ENCODE results near the gene FAM83C. TPM values are rescaled to one million over a fixed set of nuclear protein-coding genes. Genes with fewer than 3 reads are reported as not detected.
"Not testable (repeated sequence)": the region's sequence is repeated elsewhere in the genome, so short reads cannot be mapped to it uniquely, and the experiment has no call there.

The FAM83C gene
- total RNA-seq, 1 donor from 2014 or later = not detected

DNA sequence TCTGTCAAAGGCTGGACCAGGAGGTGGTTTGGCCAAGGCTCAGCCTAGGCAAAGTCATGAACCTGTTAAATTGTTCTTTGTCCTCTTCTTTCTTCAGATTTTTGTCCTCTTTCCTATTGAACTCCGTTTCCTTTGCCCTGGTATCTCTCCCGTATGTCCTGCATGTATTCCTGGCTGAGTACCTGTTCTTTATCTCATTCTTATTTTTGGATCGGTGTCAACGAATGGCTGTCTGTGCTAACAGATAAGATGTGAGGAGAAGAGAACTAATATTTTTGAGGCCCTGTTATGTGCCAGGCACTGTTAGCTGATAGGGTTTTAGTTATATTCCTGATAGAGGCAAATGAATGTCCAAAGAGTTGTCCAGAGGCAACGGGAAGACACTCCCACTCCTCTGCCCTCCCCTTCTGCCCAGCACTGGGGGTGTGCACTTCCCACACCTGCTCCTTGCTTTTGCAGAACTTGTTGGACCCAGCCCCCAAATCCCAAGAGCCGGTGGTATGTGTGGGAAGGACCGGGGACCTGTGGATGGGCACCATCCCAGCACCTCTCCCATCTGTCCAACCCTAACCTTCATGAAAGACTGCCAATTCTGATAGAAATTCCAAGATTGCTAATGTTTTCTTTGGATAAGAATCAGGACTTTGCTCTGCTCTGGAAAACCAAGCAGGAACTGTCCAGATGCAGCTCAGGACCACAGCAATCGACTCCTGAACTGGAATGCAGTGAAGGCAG lies 34.9 kb downstream of the FAM83C start:
- H3K4me1 ChIP-seq (ENCODE audit: control insufficient read depth in 3 of 3, insufficient read depth in 3 of 3, low read length in 3 of 3) = no peaks in the 10 kb centered on the region
- no peaks in the 10 kb centered on the region for H3K27me3 ChIP-seq (ENCODE audit: control insufficient read depth in 3 of 3, insufficient read depth in 3 of 3, low read length in 3 of 3)
- no peaks in the 10 kb centered on the region for H3K9me3 ChIP-seq (ENCODE audit: control insufficient read depth in 3 of 3, low read length in 3 of 3)
- H3K9ac ChIP-seq (ENCODE audit: low read depth in 1 of 3, low read length in 3 of 3) = no peak overlapping the region
- H3K36me3 ChIP-seq (ENCODE audit: control insufficient read depth in 3 of 3, insufficient read depth in 3 of 3, low read length in 3 of 3) = peaks cover 0 to 3% (median 2%) of the 10 kb centered on the region in 3 donors
- H3K27ac ChIP-seq (ENCODE audit: low read depth, low read length) = no peak overlapping the region
- no peak overlapping the region for H3K4me3 ChIP-seq (ENCODE audit: low read length in 3 of 3)

DNA sequence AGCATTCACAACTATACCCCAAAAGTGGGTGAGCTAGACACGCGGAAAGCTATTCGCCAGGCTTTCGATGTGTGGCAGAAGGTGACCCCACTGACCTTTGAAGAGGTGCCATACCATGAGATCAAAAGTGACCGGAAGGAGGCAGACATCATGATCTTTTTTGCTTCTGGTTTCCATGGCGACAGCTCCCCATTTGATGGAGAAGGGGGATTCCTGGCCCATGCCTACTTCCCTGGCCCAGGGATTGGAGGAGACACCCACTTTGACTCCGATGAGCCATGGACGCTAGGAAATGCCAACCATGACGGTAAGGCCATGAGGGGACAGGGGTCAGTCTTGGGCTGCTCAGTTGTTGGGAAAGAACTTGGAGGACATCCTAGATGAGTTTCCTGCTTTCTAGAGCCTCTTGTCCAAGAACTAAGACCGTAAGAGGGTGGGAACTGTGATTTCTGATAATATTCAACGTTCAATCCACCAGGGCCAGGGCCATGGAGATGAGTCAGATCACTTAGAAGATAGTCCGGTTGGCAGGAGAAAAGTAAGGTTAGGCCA lies 37.7 kb downstream of the FAM83C start:
- Histone ChIP-seq H3K9ac (ENCODE audit: low read depth in 1 of 3, low read length in 3 of 3) (no peak overlapping the region), H3K36me3 (ENCODE audit: control insufficient read depth in 3 of 3, insufficient read depth in 3 of 3, low read length in 3 of 3) (peaks cover 0 to 3% (median 2%) of the 10 kb centered on the region in 3 donors), H3K9me3 (ENCODE audit: control insufficient read depth in 3 of 3, low read length in 3 of 3) (no peaks in the 10 kb centered on the region), H3K4me1 (ENCODE audit: control insufficient read depth in 3 of 3, insufficient read depth in 3 of 3, low read length in 3 of 3) (no peaks in the 10 kb centered on the region), H3K27ac (ENCODE audit: low read depth, low read length) (no peak overlapping the region), H3K4me3 (ENCODE audit: low read length in 3 of 3) (no peak overlapping the region), H3K27me3 (ENCODE audit: control insufficient read depth in 3 of 3, insufficient read depth in 3 of 3, low read length in 3 of 3) (no peaks in the 10 kb centered on the region)

GRCh38 chr20:35253010-35253409 lies 39.2 kb downstream of the FAM83C start:
- H3K9me3 ChIP-seq (ENCODE audit: control insufficient read depth in 3 of 3, low read length in 3 of 3) = no peaks in the 10 kb centered on the region
- no peak overlapping the region for H3K27ac ChIP-seq (ENCODE audit: low read depth, low read length)
- H3K4me1 ChIP-seq (ENCODE audit: control insufficient read depth in 3 of 3, insufficient read depth in 3 of 3, low read length in 3 of 3) = no peaks in the 10 kb centered on the region
- H3K9ac ChIP-seq (ENCODE audit: low read depth in 1 of 3, low read length in 3 of 3) = no peak overlapping the region
- peaks cover 0 to 3% (median 0%) of the 10 kb centered on the region in 3 donors for H3K36me3 ChIP-seq (ENCODE audit: control insufficient read depth in 3 of 3, insufficient read depth in 3 of 3, low read length in 3 of 3)
- H3K4me3 ChIP-seq (ENCODE audit: low read length in 3 of 3) = no peak overlapping the region
- H3K27me3 ChIP-seq (ENCODE audit: control insufficient read depth in 3 of 3, insufficient read depth in 3 of 3, low read length in 3 of 3) = no peaks in the 10 kb centered on the region

GRCh38 chr20:35252598-35252997 lies 39.6 kb downstream of the FAM83C start:
- not testable (repeated sequence) for H3K27ac ChIP-seq (ENCODE audit: low read depth, low read length); H3K4me3 ChIP-seq (ENCODE audit: low read length in 3 of 3); H3K9ac ChIP-seq (ENCODE audit: low read depth in 1 of 3, low read length in 3 of 3); H3K27me3 ChIP-seq (ENCODE audit: control insufficient read depth in 3 of 3, insufficient read depth in 3 of 3, low read length in 3 of 3); H3K36me3 ChIP-seq (ENCODE audit: control insufficient read depth in 3 of 3, insufficient read depth in 3 of 3, low read length in 3 of 3); H3K9me3 ChIP-seq (ENCODE audit: control insufficient read depth in 3 of 3, low read length in 3 of 3); H3K4me1 ChIP-seq (ENCODE audit: control insufficient read depth in 3 of 3, insufficient read depth in 3 of 3, low read length in 3 of 3)

GRCh38 chr20:35252037-35252461 lies 40.2 kb downstream of the FAM83C start:
- Histone ChIP-seq H3K27me3 (ENCODE audit: control insufficient read depth in 3 of 3, insufficient read depth in 3 of 3, low read length in 3 of 3) (no peaks in the 10 kb centered on the region), H3K36me3 (ENCODE audit: control insufficient read depth in 3 of 3, insufficient read depth in 3 of 3, low read length in 3 of 3) (peaks cover 0 to 3% (median 0%) of the 10 kb centered on the region in 3 donors), H3K27ac (ENCODE audit: low read depth, low read length) (no peak overlapping the region), H3K4me3 (ENCODE audit: low read length in 3 of 3) (no peak overlapping the region), H3K9me3 (ENCODE audit: control insufficient read depth in 3 of 3, low read length in 3 of 3) (no peaks in the 10 kb centered on the region), H3K9ac (ENCODE audit: low read depth in 1 of 3, low read length in 3 of 3) (no peak overlapping the region), H3K4me1 (ENCODE audit: control insufficient read depth in 3 of 3, insufficient read depth in 3 of 3, low read length in 3 of 3) (no peaks in the 10 kb centered on the region)

DNA sequence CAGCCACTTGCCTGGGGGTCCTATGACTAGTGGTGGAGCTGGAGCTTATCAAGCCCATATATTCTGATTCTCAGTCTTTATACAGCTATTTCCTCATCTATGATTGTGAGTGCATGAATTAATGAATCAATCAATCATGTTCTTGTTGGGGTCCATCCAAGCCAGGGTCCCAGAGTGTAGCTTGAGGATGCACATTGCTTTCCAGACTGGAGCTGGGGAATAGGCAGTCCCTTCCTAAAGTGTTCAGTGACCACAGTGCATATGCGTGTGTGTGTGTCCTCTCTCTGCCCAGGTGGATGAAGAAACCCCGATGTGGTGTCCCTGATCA lies 40.6 kb downstream of the FAM83C start:
- H3K36me3 ChIP-seq (ENCODE audit: control insufficient read depth in 3 of 3, insufficient read depth in 3 of 3, low read length in 3 of 3) = peaks cover 0 to 3% (median 0%) of the 10 kb centered on the region in 3 donors
- H3K9me3 ChIP-seq (ENCODE audit: control insufficient read depth in 3 of 3, low read length in 3 of 3) = no peaks in the 10 kb centered on the region
- H3K4me3 ChIP-seq (ENCODE audit: low read length in 3 of 3) = no peak overlapping the region
- H3K27ac ChIP-seq (ENCODE audit: low read depth, low read length) = no peak overlapping the region
- H3K9ac ChIP-seq (ENCODE audit: low read depth in 1 of 3, low read length in 3 of 3) = no peak overlapping the region
- no peaks in the 10 kb centered on the region for H3K4me1 ChIP-seq (ENCODE audit: control insufficient read depth in 3 of 3, insufficient read depth in 3 of 3, low read length in 3 of 3)
- no peaks in the 10 kb centered on the region for H3K27me3 ChIP-seq (ENCODE audit: control insufficient read depth in 3 of 3, insufficient read depth in 3 of 3, low read length in 3 of 3)

- no peaks in the 10 kb centered on the region for H3K27me3 ChIP-seq (ENCODE audit: control insufficient read depth in 3 of 3, insufficient read depth in 3 of 3, low read length in 3 of 3)
- no peaks in the 10 kb centered on the region for H3K36me3 ChIP-seq (ENCODE audit: control insufficient read depth in 3 of 3, insufficient read depth in 3 of 3, low read length in 3 of 3)
- H3K9ac ChIP-seq (ENCODE audit: low read depth in 1 of 3, low read length in 3 of 3) = no peak overlapping the region
These were observed 43.4 kb downstream of the FAM83C start for GRCh38 chr20:35248641-35249475.

GRCh38 chr20:35246723-35247122 lies 45.5 kb downstream of the FAM83C start:
- no peaks in the 10 kb centered on the region for H3K27me3 ChIP-seq (ENCODE audit: control insufficient read depth in 3 of 3, insufficient read depth in 3 of 3, low read length in 3 of 3)
- H3K9ac ChIP-seq (ENCODE audit: low read depth in 1 of 3, low read length in 3 of 3) = no peak overlapping the region
- H3K9me3 ChIP-seq (ENCODE audit: control insufficient read depth in 3 of 3, low read length in 3 of 3) = no peaks in the 10 kb centered on the region
- H3K4me3 ChIP-seq (ENCODE audit: low read length in 3 of 3) = no peak overlapping the region
- H3K36me3 ChIP-seq (ENCODE audit: control insufficient read depth in 3 of 3, insufficient read depth in 3 of 3, low read length in 3 of 3) = no peaks in the 10 kb centered on the region
- H3K27ac ChIP-seq (ENCODE audit: low read depth, low read length) = no peak overlapping the region
- no peaks in the 10 kb centered on the region for H3K4me1 ChIP-seq (ENCODE audit: control insufficient read depth in 3 of 3, insufficient read depth in 3 of 3, low read length in 3 of 3)

More at GRCh38 chr20:35248641-35249475, 43.4 kb downstream of the FAM83C start:
- no peaks in the 10 kb centered on the region for H3K9me3 ChIP-seq (ENCODE audit: control insufficient read depth in 3 of 3, low read length in 3 of 3)
- H3K27ac ChIP-seq (ENCODE audit: low read depth, low read length) = no peak overlapping the region
- no peak overlapping the region for H3K4me3 ChIP-seq (ENCODE audit: low read length in 3 of 3)
- H3K4me1 ChIP-seq (ENCODE audit: control insufficient read depth in 3 of 3, insufficient read depth in 3 of 3, low read length in 3 of 3) = no peaks in the 10 kb centered on the region

DNA sequence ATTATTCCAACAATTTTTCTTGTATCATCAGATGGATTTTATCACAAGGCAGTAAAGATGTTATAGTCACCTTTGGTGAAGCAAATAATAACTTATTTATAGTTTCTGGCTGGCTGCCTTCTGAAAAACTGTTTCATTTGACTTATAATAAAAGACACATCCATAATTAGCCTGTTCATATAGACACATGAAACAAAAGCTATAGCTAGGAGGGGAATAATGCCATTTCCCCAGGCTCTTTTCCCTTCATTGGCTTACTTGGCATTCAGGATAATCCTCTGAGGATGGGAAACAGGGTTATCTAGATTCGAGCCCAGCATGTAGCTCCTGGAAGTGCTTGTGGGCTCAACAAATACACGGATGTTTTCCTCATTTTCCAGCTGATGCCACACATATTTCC lies 48.2 kb downstream of the FAM83C start:
- H3K4me3 ChIP-seq (ENCODE audit: low read length in 3 of 3) = no peak overlapping the region
- H3K27me3 ChIP-seq (ENCODE audit: control insufficient read depth in 3 of 3, insufficient read depth in 3 of 3, low read length in 3 of 3) = no peaks in the 10 kb centered on the region
- H3K9me3 ChIP-seq (ENCODE audit: control insufficient read depth in 3 of 3, low read length in 3 of 3) = no peaks in the 10 kb centered on the region
- no peak overlapping the region for H3K27ac ChIP-seq (ENCODE audit: low read depth, low read length)
- H3K4me1 ChIP-seq (ENCODE audit: control insufficient read depth in 3 of 3, insufficient read depth in 3 of 3, low read length in 3 of 3) = no peaks in the 10 kb centered on the region
- no peak overlapping the region for H3K9ac ChIP-seq (ENCODE audit: low read depth in 1 of 3, low read length in 3 of 3)
- H3K36me3 ChIP-seq (ENCODE audit: control insufficient read depth in 3 of 3, insufficient read depth in 3 of 3, low read length in 3 of 3) = no peaks in the 10 kb centered on the region

GRCh38 chr20:35243317-35243716 lies 48.9 kb downstream of the FAM83C start:
- H3K27ac ChIP-seq (ENCODE audit: low read depth, low read length) = no peak overlapping the region
- H3K27me3 ChIP-seq (ENCODE audit: control insufficient read depth in 3 of 3, insufficient read depth in 3 of 3, low read length in 3 of 3) = no peaks in the 10 kb centered on the region

More at GRCh38 chr20:35243317-35243716, 48.9 kb downstream of the FAM83C start:
- H3K4me1 ChIP-seq (ENCODE audit: control insufficient read depth in 3 of 3, insufficient read depth in 3 of 3, low read length in 3 of 3) = no peaks in the 10 kb centered on the region
- no peak overlapping the region for H3K4me3 ChIP-seq (ENCODE audit: low read length in 3 of 3)
- no peak overlapping the region for H3K9ac ChIP-seq (ENCODE audit: low read depth in 1 of 3, low read length in 3 of 3)
- no peaks in the 10 kb centered on the region for H3K36me3 ChIP-seq (ENCODE audit: control insufficient read depth in 3 of 3, insufficient read depth in 3 of 3, low read length in 3 of 3)
- no peaks in the 10 kb centered on the region for H3K9me3 ChIP-seq (ENCODE audit: control insufficient read depth in 3 of 3, low read length in 3 of 3)
